ENCODE data around the gene CCDC92B. TPM values are rescaled to one million over a fixed set of nuclear protein-coding genes. Genes with fewer than 3 reads are reported as not detected.
A peak's percentile ranks its signal among the peaks of the same experiment; 100 is the strongest.

CCDC92B gene
- total and polyA plus RNA-seq, 9 of the 15 experiments (the other 6 are each of a cell fraction or from before 2014, with no cell fraction given) = not detected

DNA sequence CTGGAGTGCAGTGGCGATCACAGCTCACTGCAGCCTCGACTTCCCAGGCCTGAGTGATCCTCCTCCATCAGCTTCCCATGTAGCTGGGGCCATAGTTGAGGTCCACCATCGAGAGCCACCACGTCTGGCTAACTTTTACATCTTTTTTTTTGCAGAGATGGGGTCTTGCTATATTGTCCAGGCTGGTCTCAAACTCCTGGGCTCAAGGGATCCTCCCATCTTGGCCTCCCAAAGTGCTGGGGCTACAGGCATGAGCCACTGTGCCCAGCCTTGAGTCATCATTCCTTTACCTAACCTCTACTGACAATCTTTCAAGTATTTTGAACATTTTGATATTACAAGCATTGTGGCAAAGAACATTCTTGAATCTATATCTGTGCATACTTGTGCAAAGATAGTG lies 9.4 kb upstream of the CCDC92B start:
- in situ Hi-C loops (cut with MboI) = no loop called here
- no peak for ATAC-seq

DNA sequence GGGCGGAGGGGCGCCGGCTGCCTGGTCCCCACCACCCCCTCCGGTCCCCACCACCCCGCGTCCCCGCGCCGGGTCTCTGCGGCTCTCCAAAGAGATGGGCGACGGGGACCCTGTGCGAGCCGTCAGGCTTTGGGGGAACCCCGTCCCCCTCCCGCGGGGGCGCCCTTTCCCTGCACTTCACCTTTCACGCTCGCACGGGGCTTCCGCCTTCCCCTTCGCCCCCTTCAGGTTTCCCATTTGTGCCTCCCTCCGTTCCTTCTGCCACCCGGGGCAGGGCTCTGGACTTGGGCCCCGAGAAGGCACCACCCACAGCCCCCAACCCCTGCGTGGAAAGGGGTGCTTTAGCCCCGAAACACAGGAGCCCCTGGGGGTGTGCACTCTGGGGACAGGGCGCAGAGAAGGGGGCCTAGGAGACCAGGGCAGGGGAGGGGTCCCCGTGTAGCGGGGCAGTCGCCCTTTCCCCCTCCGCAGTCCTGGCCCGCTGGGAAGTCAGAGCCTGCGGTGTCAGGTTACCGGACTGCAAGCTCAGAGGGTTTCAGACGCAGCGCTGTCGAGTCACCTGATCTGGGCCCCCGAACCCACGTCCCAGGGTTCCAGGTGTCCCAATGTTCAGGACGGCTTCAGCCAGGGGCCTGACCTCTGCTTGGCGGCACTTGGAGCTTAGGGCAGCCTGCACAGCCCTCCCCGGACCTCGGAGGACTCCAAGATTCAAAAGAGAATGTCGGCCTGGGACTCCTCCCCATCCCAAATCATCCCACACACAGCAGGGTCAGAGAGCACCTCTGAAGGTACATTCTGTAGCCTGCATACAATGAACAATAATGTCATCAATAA lies 6.7 kb upstream of the CCDC92B start:
- WGBS (ENCODE audit: insufficient coverage, low coverage, missing lambda C conversion rate) = 14% methylated on average over 10 of the region's 46 CpGs
- ATAC-seq = no peak
- no peak overlapping the region for H3K27ac ChIP-seq (ENCODE audit: extremely low read depth, low read depth, low read length)
- no peak overlapping the region for H3K4me3 ChIP-seq
- peaks cover 0 to 15% of the 10 kb centered on the region in 2 experiments; a peak in 2 of 5 replicates for H3K4me1 ChIP-seq (replicated peaks in 1 of 2; ENCODE audit: control insufficient read depth in 2 of 2, insufficient read depth in 2 of 2, low read length in 2 of 2)
- no TSS peak for BruUV-seq (replicated peaks)
- no peak overlapping the region for H3K4me2 ChIP-seq (ENCODE audit: insufficient read depth, low read length)
- peaks cover 6 to 16% of the 10 kb centered on the region in 2 experiments; a peak in 3 of 5 replicates for H3K27me3 ChIP-seq (ENCODE audit: control insufficient read depth in 2 of 2, insufficient read depth in 2 of 2, low read length in 2 of 2)
- POLR2A ChIA-PET = no interaction called here
- TF ChIP-seq POLR2B (IDR thresholded peaks at IDR 0.05; ENCODE audit: low read depth, partially characterized antibody) = no peak
- intact Hi-C loops (cut with micrococcal nuclease) = no loop called here
- no peak for FAIRE-seq
- no peaks in the 10 kb centered on the region for H3K36me3 ChIP-seq (ENCODE audit: control insufficient read depth, insufficient read depth, low read length)
- CTCF ChIA-PET (ENCODE audit: low intra/inter-chr PET ratio) = no interaction called here
- H4K20me1 ChIP-seq (replicated peaks; ENCODE audit: control insufficient read depth, insufficient read depth, low read length) = no peaks in the 10 kb centered on the region
- in situ Hi-C loops (cut with MboI) = no loop called here
- H3K9me3 ChIP-seq (replicated peaks; ENCODE audit: control insufficient read depth, insufficient read depth, low read depth, low read length) = no peaks in the 10 kb centered on the region
- DNase-seq (ENCODE audit: extremely low read depth in 1 of 4, low spot score in 3 of 4) = peak in 2 of 4 experiments; percentile 8 to 17
- no peaks in the 10 kb centered on the region for H3K9me1 ChIP-seq (ENCODE audit: control insufficient read depth, insufficient read depth, low read length)
- no peak overlapping the region for H3K9ac ChIP-seq (ENCODE audit: insufficient read depth in 1 of 2, low read depth in 2 of 2, low read length in 2 of 2)
- H2AFZ ChIP-seq (ENCODE audit: low read depth, low read length) = no peak overlapping the region
- no peaks in the 10 kb centered on the region for H3K79me2 ChIP-seq (ENCODE audit: control insufficient read depth, insufficient read depth, low read length)

More for the DNA sequence above, 9.4 kb upstream of the CCDC92B start:
- Histone ChIP-seq H3K4me3 (no peak overlapping the region), H3K4me1 (replicated peaks in 1 of 2; ENCODE audit: control insufficient read depth in 2 of 2, insufficient read depth in 2 of 2, low read length in 2 of 2) (peaks cover 0 to 15% of the 10 kb centered on the region in 2 experiments; a peak in 2 of 5 replicates), H3K27me3 (ENCODE audit: control insufficient read depth in 2 of 2, insufficient read depth in 2 of 2, low read length in 2 of 2) (peaks cover 6 to 16% of the 10 kb centered on the region in 2 experiments; a peak in 3 of 5 replicates), H3K9me3 (replicated peaks; ENCODE audit: control insufficient read depth, insufficient read depth, low read depth, low read length) (no peaks in the 10 kb centered on the region), H4K20me1 (replicated peaks; ENCODE audit: control insufficient read depth, insufficient read depth, low read length) (no peaks in the 10 kb centered on the region), H3K36me3 (ENCODE audit: control insufficient read depth, insufficient read depth, low read length) (no peaks in the 10 kb centered on the region), H3K27ac (ENCODE audit: extremely low read depth, low read depth, low read length) (no peak overlapping the region), H2AFZ (ENCODE audit: low read depth, low read length) (no peak overlapping the region), H3K9me1 (ENCODE audit: control insufficient read depth, insufficient read depth, low read length) (no peaks in the 10 kb centered on the region), H3K4me2 (ENCODE audit: insufficient read depth, low read length) (no peak overlapping the region), H3K9ac (ENCODE audit: insufficient read depth in 1 of 2, low read depth in 2 of 2, low read length in 2 of 2) (no peak overlapping the region), H3K79me2 (ENCODE audit: control insufficient read depth, insufficient read depth, low read length) (no peaks in the 10 kb centered on the region)
- ChIA-PET CTCF (ENCODE audit: low intra/inter-chr PET ratio) (no interaction called here), POLR2A (interaction anchor here (0.6 kb wide), 1 partner anchor 25 kb away, joined by 3 read pairs; no protein-coding TSS in a partner anchor)
- no TSS peak for BruUV-seq (replicated peaks)
- WGBS (ENCODE audit: insufficient coverage, low coverage, missing lambda C conversion rate) = 3% methylated on average over 4 of the region's 4 CpGs
- TF ChIP-seq ESRRA (IDR thresholded peaks at IDR 0.05; ENCODE audit: borderline replicate concordance, low read depth) = no peak
- TF ChIP-seq ZNF121 (CRISPR knock-in tag; conservative IDR thresholded peaks at IDR 0.05) = peak; percentile 78
- no peak for DNase-seq (ENCODE audit: extremely low read depth in 1 of 4, low spot score in 3 of 4)
- intact Hi-C loops (cut with micrococcal nuclease) = no loop called here
- FAIRE-seq = no peak
